Rectal smooth muscle tissue (tissue), 1 donor: ENCODE results near the gene TAP2.

Experiments
- H3K27ac ChIP-seq: one replicate; pipeline ENCODE4 v1.7.0; 2013; ENCODE audit warnings: low read depth, low read length, inconsistent platforms
- H3K27me3 ChIP-seq: one replicate; pipeline ENCODE4 v1.7.0; 2013; ENCODE audit warnings: low read length; ENCODE audit not compliant: control insufficient read depth, insufficient read depth
- H3K36me3 ChIP-seq: one replicate; pipeline ENCODE4 v1.7.0; 2013; ENCODE audit warnings: low read length; ENCODE audit not compliant: control insufficient read depth, insufficient read depth
- H3K4me1 ChIP-seq: one replicate; pipeline ENCODE4 v1.7.0; 2013; ENCODE audit warnings: low read length; ENCODE audit not compliant: control insufficient read depth, insufficient read depth
- H3K4me3 ChIP-seq: one replicate; pipeline ENCODE4 v1.7.0; 2013; ENCODE audit warnings: low read length
- H3K9ac ChIP-seq: one replicate; pipeline ENCODE4 v1.7.0; 2013; ENCODE audit warnings: low read length

TAP2 gene

DNA sequence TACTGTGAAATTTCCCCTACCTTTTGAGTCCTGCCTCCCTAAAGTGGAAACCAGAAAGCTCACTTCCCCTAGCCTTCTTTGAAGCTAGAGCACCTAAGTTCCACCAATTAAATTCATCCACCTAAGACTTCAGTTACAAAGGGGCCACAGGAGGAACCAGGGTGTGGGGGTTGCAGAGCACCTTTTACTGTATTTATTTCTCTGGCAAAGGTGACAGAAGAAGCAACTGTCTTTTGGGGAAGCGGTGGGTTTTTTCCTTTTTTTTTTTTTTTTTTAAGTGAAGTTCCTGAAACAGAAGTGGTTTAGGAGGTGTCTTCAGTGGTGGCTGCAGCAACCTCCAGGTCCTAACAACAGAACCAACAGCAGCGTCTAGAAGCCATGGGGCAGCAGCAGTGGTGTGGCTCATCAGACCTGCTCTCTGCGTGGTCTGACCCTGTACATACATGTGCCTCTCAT is 28.5 kb upstream of the TAP2 start:
- Histone ChIP-seq H3K4me3 (no peak overlapping the region), H3K36me3 (no peaks in the 10 kb centered on the region), H3K27ac (no peak overlapping the region), H3K4me1 (no peaks in the 10 kb centered on the region), H3K27me3 (no peaks in the 10 kb centered on the region), H3K9ac (no peak overlapping the region)

- no peaks in the 10 kb centered on the region for H3K36me3 ChIP-seq
Observed at GRCh38 chr6:32865724-32866443, 27.3 kb upstream of the TAP2 start.

GRCh38 chr6:32862725-32863124 is 24.2 kb upstream of the TAP2 start:
- Histone ChIP-seq H3K36me3 (peaks cover 7% of the 10 kb centered on the region), H3K27ac (no peak overlapping the region), H3K9ac (no peak overlapping the region), H3K4me1 (no peaks in the 10 kb centered on the region), H3K27me3 (no peaks in the 10 kb centered on the region), H3K4me3 (no peak overlapping the region)

More at GRCh38 chr6:32865724-32866443, 27.3 kb upstream of the TAP2 start:
- Histone ChIP-seq H3K4me3 (no peak overlapping the region), H3K27me3 (no peaks in the 10 kb centered on the region), H3K27ac (no peak overlapping the region), H3K4me1 (no peaks in the 10 kb centered on the region), H3K9ac (no peak overlapping the region)

DNA sequence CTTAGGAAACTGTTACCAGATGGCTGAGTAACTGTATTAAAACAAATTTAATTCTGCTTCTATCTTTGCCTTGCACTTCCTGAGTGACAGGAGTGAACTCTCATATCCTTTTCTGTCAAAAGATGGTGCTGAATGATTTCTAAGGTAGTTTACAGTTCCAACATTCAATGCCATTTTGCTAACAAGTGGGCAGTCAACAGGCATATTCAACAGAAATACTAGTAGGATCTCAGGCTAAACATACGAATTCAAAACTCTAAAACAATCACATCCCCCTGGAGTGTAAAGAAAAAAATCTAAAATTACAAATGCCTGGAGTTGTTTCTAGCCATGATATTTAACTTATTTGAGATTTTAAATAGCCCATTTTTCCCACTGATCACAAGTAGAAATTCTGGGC is 22.1 kb upstream of the TAP2 start:
- Histone ChIP-seq H3K27ac (no peak overlapping the region), H3K9ac (no peak overlapping the region), H3K4me3 (no peak overlapping the region), H3K4me1 (no peaks in the 10 kb centered on the region), H3K27me3 (no peaks in the 10 kb centered on the region), H3K36me3 (peaks cover 12% of the 10 kb centered on the region)

GRCh38 chr6:32858194-32858593 is 19.7 kb upstream of the TAP2 start:
- Histone ChIP-seq H3K27ac (no peak overlapping the region), H3K4me3 (no peak overlapping the region), H3K36me3 (peaks cover 12% of the 10 kb centered on the region), H3K9ac (no peak overlapping the region), H3K4me1 (peaks cover 5% of the 10 kb centered on the region), H3K27me3 (no peaks in the 10 kb centered on the region)

- no peak overlapping the region for H3K4me3 ChIP-seq
- no peaks in the 10 kb centered on the region for H3K27me3 ChIP-seq
- H3K4me1 ChIP-seq, result peaks cover 7% of the 10 kb centered on the region
- H3K36me3 ChIP-seq, result peaks cover 12% of the 10 kb centered on the region
- no peak overlapping the region for H3K9ac ChIP-seq
- H3K27ac ChIP-seq, result no peak overlapping the region
Observed at GRCh38 chr6:32857156-32857891, 18.8 kb upstream of the TAP2 start.

GRCh38 chr6:32855467-32856174 is 17.1 kb upstream of the TAP2 start:
- Histone ChIP-seq H3K4me1 (peaks cover 13% of the 10 kb centered on the region), H3K27ac (no peak overlapping the region), H3K36me3 (peaks cover 15% of the 10 kb centered on the region), H3K4me3 (no peak overlapping the region), H3K27me3 (no peaks in the 10 kb centered on the region), H3K9ac (no peak overlapping the region)

GRCh38 chr6:32854376-32855178 is 16.0 kb upstream of the TAP2 start:
- H3K36me3 ChIP-seq, result peaks cover 23% of the 10 kb centered on the region
- peak overlapping the region; percentile 93 for H3K27ac ChIP-seq
- H3K9ac ChIP-seq, result peak overlapping the region; percentile 91
- peak overlapping the region; percentile 97 for H3K4me3 ChIP-seq
- H3K27me3 ChIP-seq, result no peaks in the 10 kb centered on the region
- peaks cover 13% of the 10 kb centered on the region for H3K4me1 ChIP-seq

- Histone ChIP-seq H3K27me3 (no peaks in the 10 kb centered on the region), H3K36me3 (peaks cover 27% of the 10 kb centered on the region), H3K27ac (peak within 1 kb of the TSS; percentile 93), H3K4me1 (peaks cover 13% of the 10 kb centered on the region), H3K4me3 (peak within 1 kb of the TSS; percentile 97), H3K9ac (peak within 1 kb of the TSS; percentile 95)
Observed at GRCh38 chr6:32853541-32854375, 15.2 kb upstream of the TAP2 start, which contains the start of the genes PSMB9 and TAP1. TSS of gene PSMB9 (plus strand) at chr6:32854192. CDS start at chr6:32854230, 38 bp downstream. TSS of gene TAP1 (minus strand) at chr6:32853704. CDS start at chr6:32853636, 68 bp downstream.

DNA sequence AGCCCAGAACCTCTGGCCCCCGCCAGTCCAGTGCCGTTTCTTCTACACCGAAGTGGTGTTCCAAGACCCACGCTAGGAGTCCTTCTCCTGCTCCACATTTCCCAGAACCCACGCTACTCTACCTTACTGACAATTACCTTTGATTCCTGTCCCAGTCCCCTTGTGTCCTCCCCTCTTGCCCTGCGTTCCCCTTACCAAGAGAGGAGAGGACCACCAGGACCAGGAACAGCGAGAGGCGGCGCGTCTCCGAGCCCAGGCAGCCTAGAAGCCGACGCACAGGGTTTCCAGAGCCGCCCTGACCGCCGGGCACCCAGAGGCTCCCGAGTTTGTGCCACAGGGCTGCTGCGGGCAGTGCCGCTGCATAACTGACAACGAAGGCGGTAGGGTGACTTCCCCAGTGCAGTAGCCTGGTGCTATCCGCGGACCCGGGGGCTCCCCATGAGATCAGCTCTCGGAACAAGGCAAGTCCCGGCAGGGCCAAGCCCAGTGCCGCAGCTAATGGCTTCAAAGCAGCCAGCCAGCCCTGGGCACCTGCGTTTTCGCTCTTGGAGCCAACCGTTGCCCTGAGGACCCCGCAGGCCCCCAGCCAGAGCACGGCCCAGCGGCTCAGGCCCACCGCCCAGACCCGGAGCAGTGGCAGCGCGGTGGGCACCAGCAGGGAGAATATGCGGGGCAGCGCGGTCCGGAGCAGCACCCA is 14.5 kb upstream of the TAP2 start:
- peak overlapping the region; percentile 95 for H3K9ac ChIP-seq

More for the DNA sequence above, 14.5 kb upstream of the TAP2 start:
- Histone ChIP-seq H3K27me3 (no peaks in the 10 kb centered on the region), H3K27ac (peak overlapping the region; percentile 93), H3K4me1 (peaks cover 13% of the 10 kb centered on the region), H3K4me3 (peak overlapping the region; percentile 97), H3K36me3 (peaks cover 29% of the 10 kb centered on the region)
